ENCODE results near the gene ZFP57.

The ZFP57 gene

DNA sequence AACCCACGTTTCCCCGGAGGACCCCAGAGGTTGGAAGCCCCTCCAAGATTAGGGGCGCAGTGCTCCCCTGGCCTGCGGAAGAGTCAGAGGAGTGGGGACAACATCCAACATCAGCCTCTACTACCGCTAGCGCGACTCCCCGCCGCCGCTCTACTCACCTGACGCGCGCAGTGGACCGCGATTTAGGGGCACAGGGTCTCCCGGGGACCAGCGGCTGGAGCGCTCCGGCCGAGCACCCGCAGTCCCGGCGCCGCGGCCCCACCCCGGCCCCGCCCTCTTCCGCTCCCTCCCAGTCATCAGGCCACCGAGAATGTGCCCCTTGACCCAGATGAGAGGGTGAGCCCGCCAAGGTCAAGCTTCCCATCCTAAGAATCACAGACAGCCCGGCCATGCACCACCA, at the start of gene ZFP57:
Gene ZFP57, minus strand, starts transcription at position 249 of the 400 bp plus-strand sequence. CDS start 4,149 bp downstream, outside the sequence.
- no peak for DNase-seq (ENCODE audit: low spot score)

DNA sequence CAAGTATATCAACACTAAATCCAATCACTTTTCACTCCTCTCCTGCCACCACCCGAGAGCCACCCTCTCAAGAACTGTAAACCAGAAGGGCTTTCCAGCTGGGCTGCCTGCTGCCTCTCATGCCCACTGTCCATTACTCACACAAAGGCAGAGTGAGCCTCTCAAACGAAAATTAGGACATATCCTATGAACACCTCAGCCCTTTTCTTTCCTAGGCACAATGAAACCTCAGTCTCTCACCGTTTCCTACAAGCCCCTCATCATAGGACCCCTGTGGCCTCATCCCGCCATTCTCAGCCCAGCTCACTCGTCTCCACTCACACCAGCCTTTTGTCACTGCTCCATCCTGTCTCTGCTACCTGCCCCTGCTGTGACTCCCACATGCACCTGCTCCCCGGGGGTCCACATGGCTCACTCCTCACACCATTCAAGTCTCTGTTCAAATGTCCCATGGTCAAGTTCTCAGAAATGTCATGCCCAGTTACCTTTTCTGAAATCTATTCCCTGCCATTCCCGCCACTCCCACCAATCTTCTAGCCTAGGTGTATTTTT, 49.7 kb upstream of the ZFP57 start:
- DNase-seq (ENCODE audit: low spot score) = no peak

DNA sequence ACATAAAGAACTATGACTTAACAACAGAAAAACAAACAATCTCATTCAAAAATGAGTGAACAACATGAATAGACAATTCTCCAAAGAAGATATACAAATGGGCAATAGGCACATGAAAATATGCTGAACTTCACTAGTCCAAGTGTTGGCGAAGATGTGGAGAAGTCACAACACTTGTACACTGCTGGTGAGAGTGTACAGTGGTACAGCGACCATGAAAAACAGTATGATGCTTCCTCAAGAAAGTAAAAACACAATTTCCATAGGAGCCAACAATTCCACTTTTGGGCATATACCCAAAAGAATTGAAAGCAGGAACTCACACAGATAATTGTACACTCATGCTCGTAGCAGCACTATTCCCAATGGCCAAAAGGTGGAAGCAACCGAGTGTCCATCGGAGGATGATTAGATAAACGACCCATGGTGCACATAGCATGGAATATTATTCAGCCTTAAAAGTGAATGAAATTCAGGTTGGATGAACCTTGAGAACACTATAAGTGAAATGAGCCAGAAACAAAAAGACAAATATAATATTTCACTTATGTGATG, 48.9 kb upstream of the ZFP57 start:
- DNase-seq (ENCODE audit: low spot score) = no peak

DNA sequence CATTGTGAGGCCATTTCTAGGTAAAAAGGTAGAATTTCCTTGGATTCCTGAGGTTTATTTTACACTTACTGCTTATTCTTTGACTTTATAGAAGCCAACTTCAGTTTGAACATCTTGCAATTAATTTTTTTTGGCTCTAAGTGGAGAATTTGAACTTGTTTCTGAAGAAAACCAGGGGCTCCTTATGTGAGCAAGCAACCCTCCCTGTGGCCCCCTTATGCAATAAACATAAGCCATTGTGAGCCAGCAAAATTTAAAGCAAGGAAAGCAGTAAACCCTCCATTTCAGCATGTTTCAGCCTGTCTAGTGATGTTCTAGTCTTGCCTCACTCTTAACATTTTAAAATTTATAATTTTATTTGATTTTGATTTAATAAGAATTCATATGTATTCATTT, 47.9 kb upstream of the ZFP57 start:
- no peak for DNase-seq (ENCODE audit: low spot score)

DNA sequence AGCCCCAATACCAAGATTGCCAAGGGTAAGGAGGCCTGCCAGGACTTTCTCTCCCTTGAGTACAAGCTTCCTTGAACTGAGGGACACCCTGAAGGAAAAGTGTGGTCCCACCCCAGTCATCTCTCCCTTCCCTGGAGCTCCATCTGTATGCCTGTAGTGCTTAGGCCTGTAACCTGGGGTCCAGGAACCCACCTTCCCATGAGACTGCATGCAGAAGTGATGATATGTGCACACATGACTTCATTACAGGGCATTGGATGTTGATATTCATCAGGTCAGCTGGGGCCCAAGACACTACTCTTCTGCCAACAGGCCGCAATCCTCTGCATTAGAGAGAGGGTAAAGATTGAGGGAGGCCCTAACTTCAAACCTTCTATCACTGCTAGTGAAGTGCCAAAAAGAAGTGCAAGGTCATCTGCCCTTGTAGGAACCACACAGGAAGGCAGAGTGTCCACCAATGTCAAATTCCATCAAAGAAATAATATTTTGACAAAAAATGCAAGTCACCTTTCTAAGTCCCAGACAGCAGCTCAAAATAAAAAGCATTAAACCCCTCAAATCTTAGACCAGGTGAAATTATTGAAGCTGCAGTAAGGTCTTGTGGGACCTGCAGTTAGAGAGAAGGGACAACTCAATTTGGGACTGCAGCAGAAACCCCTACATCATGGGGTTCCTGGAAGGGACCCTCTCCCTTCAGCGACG, 47.4 kb upstream of the ZFP57 start:
- no peak for DNase-seq (ENCODE audit: low spot score)

DNA sequence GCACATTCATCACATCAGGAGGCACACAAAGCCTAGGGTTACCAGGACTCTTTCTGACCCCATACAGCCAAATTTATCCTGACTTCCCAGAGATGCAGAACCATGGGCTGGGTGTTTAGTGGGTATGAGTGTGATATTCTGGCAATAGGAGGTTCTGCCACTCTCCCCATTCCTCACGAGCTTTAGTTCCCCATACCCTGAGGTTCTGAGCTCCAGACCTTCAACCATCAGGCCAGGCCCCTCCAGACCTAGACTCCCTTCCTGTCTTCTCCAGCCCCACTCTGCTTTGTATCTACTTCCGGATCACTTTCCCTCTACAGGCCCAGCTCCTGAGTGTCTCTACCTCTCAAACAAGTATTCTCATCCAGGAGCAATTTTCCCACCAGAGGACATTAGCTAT, 46.7 kb upstream of the ZFP57 start:
- no peak for DNase-seq (ENCODE audit: low spot score)

DNA sequence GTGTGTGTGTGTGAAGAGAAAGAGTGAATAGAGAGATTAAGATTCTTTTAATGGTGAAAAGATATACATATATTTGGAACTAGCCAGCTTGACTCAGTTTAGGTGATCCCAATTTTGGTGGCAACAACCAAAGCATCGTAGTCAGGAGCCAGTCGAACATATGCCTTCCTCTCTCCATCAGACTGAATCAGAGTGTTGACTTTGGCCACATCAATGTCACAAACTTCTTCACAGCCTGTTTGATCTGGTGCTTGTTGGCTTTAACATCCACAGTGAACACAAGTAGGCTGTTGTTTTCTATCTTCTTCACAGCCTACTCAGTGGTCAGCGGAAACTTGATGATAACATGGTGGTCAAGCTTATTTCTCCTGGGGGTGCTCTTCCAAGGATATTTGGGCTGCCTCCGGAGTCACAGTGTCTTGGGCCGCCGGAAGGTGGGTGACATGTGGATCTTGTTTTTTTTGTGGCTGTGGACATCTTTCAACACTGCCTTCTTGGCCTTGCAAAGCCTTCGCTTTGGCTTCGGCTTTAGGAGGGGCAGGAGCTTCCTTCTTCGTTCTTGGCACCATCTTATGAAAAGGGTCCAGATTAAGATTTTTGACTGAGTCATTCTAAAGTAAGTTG, 45.7 kb upstream of the ZFP57 start:
- DNase-seq (ENCODE audit: low spot score) = no peak

DNA sequence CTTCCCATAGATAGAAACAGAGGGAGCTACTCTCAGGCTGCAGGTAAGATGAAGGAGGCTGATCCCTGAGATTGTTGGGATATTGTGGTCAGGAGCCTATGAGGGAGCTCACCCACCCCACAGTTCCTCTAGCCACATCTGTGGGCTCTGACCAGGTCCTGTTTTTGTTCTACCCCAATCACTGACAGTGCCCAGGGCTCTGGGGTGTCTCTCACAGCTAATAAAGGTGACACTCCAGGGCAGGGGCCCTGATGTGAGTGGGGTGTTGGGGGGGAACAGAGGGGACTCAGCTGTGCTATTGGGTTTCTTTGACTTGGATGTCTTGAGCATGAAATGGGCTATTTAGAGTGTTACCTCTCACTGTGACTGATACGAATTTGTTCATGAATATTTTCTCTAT, 45.0 kb upstream of the ZFP57 start:
- DNase-seq (ENCODE audit: low spot score) = no peak

DNA sequence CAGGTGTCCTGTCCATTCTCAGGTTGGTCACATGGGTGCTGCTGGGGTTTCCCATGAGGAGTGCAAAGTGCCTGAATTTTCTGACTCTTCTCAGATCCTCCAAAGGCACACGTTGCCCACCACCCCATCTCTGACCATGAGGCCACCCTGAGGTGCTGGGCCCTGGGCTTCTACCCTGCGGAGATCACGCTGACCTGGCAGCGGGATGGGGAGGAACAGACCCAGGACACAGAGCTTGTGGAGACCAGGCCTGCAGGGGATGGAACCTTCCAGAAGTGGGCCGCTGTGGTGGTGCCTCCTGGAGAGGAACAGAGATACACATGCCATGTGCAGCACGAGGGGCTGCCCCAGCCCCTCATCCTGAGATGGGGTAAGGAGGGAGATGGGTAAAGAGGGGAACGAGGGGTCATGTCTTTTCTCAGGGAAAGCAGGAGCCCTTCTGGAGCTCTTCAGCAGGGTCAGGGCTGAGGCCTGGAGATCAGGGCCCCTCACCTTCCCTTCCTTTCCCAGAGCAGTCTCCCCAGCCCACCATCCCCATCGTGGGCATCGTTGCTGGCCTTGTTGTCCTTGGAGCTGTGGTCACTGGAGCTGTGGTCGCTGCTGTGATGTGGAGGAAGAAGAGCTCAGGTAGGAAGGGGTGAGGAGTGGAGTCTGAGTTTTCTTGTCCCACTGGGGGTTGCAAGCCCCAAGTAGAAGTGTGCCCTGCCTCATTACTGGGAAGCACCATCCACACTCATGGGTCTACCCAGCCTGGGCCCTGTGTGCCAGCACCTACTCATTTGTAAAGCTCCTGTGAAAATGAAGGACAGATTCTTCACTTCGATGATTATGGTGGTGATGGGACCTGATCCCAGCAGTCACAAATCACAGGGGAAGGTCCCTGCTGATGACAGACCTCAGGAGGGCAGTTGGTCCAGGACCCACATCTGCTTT, 44.3 kb upstream of the ZFP57 start:
- DNase-seq (ENCODE audit: low spot score) = no peak

DNA sequence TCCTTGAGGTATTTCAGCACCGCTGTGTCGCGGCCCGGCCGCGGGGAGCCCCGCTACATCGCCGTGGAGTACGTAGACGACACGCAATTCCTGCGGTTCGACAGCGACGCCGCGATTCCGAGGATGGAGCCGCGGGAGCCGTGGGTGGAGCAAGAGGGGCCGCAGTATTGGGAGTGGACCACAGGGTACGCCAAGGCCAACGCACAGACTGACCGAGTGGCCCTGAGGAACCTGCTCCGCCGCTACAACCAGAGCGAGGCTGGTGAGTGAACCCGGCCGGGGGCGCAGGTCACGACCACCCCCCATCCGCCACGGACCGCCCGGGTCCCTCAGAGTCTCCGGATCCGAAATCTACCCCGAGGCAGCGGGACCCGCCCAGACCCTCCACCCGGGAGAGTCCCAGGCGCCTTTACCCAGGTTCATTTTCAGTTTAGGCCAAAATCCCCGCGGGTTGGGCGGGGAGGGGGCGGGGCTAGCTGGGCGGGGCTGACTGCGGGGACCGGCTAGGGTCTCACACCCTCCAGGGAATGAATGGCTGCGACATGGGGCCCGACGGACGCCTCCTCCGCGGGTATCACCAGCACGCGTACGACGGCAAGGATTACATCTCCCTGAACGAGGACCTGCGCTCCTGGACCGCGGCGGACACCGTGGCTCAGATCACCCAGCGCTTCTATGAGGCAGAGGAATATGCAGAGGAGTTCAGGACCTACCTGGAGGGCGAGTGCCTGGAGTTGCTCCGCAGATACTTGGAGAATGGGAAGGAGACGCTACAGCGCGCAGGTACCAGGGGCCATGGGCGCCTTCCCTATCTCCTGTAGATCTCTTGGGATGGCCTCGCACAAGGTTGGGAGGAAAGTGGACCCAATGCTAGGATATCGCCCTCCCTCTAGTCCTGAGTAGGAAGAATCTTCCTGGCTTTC, 43.0 kb upstream of the ZFP57 start:
- peak; percentile 9 for DNase-seq (ENCODE audit: low spot score)

DNA sequence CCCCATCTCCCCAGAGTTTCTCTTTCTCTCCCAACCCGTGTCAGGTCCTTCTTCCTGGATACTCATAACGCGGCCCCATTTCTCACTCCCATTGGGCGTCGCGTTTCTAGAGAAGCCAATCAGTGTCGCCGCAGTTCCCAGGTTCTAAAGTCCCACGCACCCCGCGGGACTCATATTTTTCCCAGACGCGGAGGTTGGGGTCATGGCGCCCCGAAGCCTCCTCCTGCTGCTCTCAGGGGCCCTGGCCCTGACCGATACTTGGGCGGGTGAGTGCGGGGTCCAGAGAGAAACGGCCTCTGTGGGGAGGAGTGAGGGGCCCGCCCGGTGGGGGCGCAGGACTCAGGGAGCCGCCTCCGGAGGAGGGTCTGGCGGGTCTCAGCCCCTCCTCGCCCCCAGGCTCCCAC, 42.3 kb upstream of the ZFP57 start, which contains the start of gene HLA-F:
Gene HLA-F, plus strand, starts transcription at position 173 of the 404 bp plus-strand sequence. Its CDS starts 30 bp downstream, at position 203.
- peak; percentile 89 for DNase-seq (ENCODE audit: low spot score)

DNA sequence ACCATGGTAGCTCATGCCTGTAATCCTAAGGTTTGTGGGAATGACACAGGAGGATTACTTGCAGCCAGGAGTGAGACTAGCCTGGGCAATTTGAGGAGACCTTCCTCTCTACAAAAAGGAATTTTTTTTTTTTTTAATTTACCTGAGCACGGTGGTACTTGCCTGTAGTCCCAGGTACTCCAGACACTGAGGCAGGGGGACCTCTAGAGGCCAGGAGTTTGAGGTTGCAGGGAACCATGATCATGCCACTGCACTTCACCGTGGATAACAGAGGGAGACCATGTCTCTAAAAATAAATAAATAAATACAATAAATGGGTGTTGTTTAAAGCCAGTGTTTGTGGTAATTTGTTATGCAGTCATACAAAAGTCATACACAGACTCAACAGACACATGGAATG, 39.9 kb upstream of the ZFP57 start:
- no peak for DNase-seq (ENCODE audit: low spot score)

DNA sequence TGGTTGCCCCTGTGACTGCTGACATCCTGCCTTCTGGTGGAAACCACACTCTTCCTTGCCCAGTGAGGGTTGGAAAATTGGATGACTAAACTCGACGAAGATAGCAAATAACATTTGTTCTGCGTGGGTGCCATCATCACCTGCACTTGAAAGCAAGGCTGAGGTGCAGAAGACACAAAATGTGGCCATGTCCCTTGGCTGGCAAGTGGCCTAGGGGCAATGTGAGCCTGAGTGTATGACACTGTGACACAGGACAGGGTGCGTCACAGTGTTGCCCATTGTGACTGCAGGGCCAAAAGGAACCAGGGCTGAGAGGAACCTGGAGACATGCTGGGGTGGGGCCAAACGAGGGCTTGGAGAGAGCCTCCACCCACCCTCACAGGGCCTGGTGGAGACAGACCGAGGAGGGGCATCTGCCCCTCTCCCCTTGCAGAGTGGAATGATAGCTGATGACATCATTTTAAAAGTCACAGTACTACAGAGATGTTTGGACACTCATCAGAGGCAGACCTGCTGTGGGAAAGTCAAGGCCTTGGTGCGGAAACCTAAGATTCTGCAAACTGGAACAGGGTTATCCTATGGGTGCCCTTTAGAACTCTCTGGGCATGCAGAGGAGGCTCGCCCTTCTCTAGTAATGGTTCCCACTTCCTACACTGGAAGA, 29.5 kb upstream of the ZFP57 start:
- DNase-seq (ENCODE audit: low spot score) = no peak

DNA sequence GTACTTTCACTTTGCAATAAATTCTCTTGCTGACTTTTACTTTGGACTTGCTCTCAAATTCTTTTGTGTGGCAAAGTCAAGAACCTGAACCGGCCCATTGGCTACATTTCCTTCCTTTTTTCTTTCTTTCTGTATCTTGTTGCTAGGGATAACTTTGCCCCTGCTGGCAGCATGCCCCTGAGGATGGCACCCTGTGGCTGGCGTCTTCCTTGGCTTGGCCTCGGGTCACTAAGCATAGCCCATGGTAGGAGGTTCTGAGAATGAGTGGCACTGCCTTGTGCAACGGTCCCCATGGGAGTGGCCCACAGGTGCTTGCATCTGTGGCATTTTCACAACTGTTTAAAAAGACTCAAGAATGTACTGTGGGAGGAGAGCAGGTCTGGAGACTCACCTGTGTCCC, 28.2 kb upstream of the ZFP57 start:
- no peak for DNase-seq (ENCODE audit: low spot score)

DNA sequence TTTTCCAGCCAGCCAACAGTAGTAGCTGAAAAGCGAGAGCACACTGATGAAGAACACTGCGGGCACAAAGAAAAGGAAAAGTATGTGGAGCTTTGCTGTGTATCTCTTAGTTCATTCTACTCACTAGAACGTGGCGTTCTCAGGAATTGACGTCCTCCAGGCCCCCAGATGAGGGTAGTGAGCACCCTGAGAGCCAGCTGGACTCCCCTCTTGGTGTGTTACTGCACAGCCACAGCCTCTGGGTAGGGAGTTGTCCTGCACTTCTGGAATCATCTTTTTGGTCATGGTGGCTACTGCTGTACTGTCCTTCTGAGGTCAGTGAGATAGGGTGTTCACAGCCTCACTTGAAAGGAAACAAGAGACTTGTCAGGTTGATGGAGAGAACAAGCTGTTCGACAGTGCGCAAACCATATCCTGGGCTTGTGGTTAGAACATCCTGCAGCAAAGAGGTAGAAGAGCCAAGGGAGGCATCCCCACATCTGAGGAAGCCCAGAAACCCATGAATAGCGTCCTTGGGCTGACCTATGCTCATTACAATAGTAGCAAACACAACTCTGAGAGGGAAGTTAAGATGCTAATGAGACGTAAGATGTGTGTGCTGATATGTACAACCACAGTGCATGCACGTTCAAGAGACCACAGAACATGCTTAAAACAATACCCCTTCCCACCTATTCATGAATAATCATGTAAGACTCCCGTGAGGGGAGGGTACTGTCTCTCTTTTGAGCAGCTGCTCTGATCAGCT, 27.7 kb upstream of the ZFP57 start:
- DNase-seq (ENCODE audit: low spot score) = no peak

DNA sequence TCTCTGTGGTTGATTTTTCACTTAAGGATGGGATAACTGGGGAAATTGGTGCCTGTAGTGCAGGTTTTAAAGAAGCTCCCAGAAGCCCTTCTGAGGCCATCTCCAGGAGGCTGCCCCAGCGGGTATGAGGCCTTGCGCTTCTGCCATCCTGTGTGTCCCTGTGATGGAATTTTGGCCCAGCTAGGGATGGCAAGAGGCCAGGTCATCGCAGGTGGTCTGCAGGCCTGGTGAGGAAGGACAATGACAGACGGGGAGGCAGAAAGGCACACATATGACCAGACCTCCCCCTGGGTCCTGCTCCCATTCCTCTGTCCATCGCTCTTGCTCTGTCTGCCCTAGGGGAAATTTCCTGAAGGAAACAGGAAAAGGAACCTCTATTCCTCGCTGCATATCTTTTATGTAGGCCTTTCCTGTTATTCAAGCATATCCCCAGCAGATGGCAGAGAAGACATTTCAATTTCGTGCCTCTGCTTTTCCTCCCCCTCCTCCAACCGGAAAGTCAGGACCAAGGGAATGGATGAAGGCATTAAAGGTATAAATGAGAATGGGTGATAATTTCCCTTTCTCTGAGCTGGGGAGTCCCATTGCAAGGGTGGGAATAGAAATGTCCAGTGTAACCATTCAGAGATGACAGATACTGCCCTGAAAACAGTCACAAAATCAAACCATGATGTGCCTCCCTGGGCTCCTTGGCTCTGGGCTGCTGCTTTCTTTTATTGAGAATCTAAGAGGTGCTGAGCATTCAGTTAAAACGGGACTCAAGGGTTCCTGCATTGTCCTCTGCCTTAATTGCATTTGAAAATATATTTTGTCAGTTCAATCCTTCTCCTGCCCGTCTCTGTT, 24.7 kb upstream of the ZFP57 start:
- peak; percentile 86 for DNase-seq (ENCODE audit: low spot score)

DNA sequence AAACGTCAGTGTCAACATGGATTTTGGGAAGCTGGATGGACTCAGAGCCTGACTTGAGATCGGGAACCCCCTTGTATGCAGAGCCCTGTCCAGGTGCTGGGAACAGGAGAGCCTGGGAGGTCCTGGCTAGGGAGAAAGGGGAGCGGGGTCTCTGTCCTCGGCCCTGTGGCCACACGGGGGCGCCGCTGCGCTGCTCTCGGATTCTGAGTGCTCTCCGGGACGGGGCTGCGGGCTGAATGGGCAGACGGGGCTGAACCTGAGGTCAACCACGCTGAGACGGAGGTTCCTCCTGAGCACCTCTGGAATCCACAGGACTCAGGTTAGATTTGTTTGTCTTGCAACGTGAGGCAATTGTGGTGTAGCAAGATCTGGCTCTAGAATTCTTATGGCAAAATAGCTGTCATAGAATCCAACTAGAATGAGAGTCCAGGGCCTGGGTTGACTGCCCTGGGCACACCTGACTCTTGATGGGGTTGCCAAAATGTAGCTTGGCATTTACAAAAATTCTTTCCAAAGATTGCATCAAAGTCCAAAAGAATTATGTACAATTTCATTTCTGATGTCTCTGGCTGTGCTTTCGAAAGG, 21.7 kb upstream of the ZFP57 start:
- peak; percentile 43 for DNase-seq (ENCODE audit: low spot score)

All from cerebellar cortex (tissue), 1 donor.